Fibroblast of lung (primary cell): ENCODE measurements around the gene TPSD1. TPM values are rescaled to one million over a fixed set of nuclear protein-coding genes. Genes with fewer than 3 reads are reported as not detected.
A peak's percentile ranks its signal among the peaks of the same experiment; 100 is the strongest.

Experiments
- DNase-seq, 2 donors: peaks; one replicate each; pipeline versions ENCODE4 v3.0.0 to v3.0.0-alpha.2; 2010; ENCODE audit warnings: low read depth in 2 of 2
- H2AFZ ChIP-seq: 2 replicates; pipeline ENCODE4 v1.5.1; 2012; ENCODE audit warnings: low read length, control low read depth, inconsistent platforms
- H3K27ac ChIP-seq: 2 replicates; pipeline ENCODE4 v1.5.1; 2011; ENCODE audit warnings: low read length, control low read depth; ENCODE audit not compliant: insufficient read depth
- H3K27me3 ChIP-seq: 2 replicates; pipeline ENCODE4 v1.5.1; 2011; ENCODE audit warnings: mild to moderate bottlenecking, low read length; ENCODE audit not compliant: control insufficient read depth, insufficient read depth
- H3K36me3 ChIP-seq: 2 replicates; pipeline ENCODE4 v1.5.1; 2011; ENCODE audit warnings: low read length; ENCODE audit not compliant: control insufficient read depth, insufficient read depth
- H3K4me1 ChIP-seq: 2 replicates; pipeline ENCODE4 v1.5.1; 2011; ENCODE audit warnings: low read length; ENCODE audit not compliant: control insufficient read depth, insufficient read depth; ENCODE audit errors: extremely low read depth
- H3K4me2 ChIP-seq: 2 replicates; pipeline ENCODE4 v1.5.1; 2011; ENCODE audit warnings: low read length, control low read depth; ENCODE audit not compliant: insufficient read depth; ENCODE audit errors: extremely low read depth
- H3K4me3 ChIP-seq, 4 experiments: fragments of 200-600 bp in 1 of 4; sonication (generic) in 1 of 4; replicated peaks in 1 of 4; 2 replicates each; pipeline ENCODE4 v1.5.1; 2011 to 2016; ENCODE audit warnings: low read length in 4 of 4, low read depth in 3 of 4, mild to moderate bottlenecking in 3 of 4, control low read depth in 2 of 4, inconsistent platforms in 1 of 4, mixed read lengths in 1 of 4; ENCODE audit not compliant: insufficient read depth in 1 of 4; ENCODE audit errors: control extremely low read depth in 1 of 4
- H3K79me2 ChIP-seq: 2 replicates; pipeline ENCODE4 v1.5.1; 2012; ENCODE audit warnings: mild to moderate bottlenecking, low read length, inconsistent platforms; ENCODE audit not compliant: control insufficient read depth, insufficient read depth
- H3K9ac ChIP-seq: 2 replicates; pipeline ENCODE4 v1.5.1; 2011; ENCODE audit warnings: mild to moderate bottlenecking, low read length, control low read depth; ENCODE audit not compliant: insufficient read depth
- H3K9me3 ChIP-seq: 2 replicates; pipeline ENCODE4 v1.5.1; 2012; ENCODE audit warnings: low read depth, low read length; ENCODE audit not compliant: control insufficient read depth, insufficient read depth
- H4K20me1 ChIP-seq: 2 replicates; pipeline ENCODE4 v1.5.1; 2011; ENCODE audit warnings: low read length; ENCODE audit not compliant: control insufficient read depth, insufficient read depth; ENCODE audit errors: extremely low read depth
- EZH2 ChIP-seq: IDR thresholded peaks from 2 replicates; pipeline ENCODE4 v1.5.1; 2012; ENCODE audit warnings: low read length, control low read depth, mild to moderate bottlenecking; ENCODE audit errors: missing control alignments
- polyA plus RNA-seq, 2 donors: library from polyadenylated mRNA; depleted of rRNA in 1 of 2; stranded (reverse) in 1 of 2; unstranded in 1 of 2; fragments of >200 nt; gene quantifications; 2 replicates each; pipeline ENCODE4 v1.2.1, GENCODE V29; 2011 to 2012; ENCODE audit warnings: missing spikeins in 1 of 2
- total RNA-seq: library from RNA; depleted of rRNA; stranded (reverse); fragments of >200 nt; gene quantifications from 2 replicates; pipeline ENCODE4 v1.2.1, GENCODE V29; 2014
- TF ChIP-seq, protein P1 (sequence below), 2 donors: IDR thresholded peaks in 1 of 2; conservative IDR thresholded peaks in 1 of 2; 1 replicate in 1 of 2; 2 replicates in 1 of 2; pipeline ENCODE4 v1.5.1; 2011 to 2012; ENCODE audit warnings: low read length in 2 of 2, control low read depth in 1 of 2, inconsistent platforms in 1 of 2, low read depth in 1 of 2, mild to moderate bottlenecking in 1 of 2

TPSD1 gene
- total and polyA plus RNA-seq, 2 donors (not counting 1 experiment from before 2014, with no cell fraction given) = not detected

DNA sequence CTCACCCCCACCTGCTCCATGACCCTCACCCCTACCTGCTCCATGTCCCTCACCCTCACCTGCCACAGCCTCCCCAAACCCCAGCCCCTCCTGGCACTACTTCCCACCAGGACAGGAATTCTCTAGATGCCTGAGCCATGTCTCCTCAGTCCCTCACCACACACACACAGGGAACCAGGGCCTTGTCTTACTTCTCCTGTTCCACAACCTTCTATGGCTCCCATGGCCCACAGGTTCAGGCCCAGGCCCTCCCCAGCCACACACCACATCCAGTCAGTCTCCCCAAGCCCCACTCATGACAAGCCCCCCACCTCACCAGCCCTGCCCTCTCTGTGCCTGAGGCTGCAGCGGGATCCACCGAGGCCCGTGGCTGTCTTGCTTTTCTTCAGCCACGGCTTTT is 50.5 kb downstream of the TPSD1 start:
- H3K27me3 ChIP-seq = no peaks in the 10 kb centered on the region
- H2AFZ ChIP-seq = no peak overlapping the region
- no peaks in the 10 kb centered on the region for H3K9me3 ChIP-seq
- no peaks in the 10 kb centered on the region for H3K36me3 ChIP-seq
- no peak overlapping the region for H3K27ac ChIP-seq
- no peak overlapping the region for H3K9ac ChIP-seq
- no peaks in the 10 kb centered on the region for H4K20me1 ChIP-seq
- peaks cover under 1% of the 10 kb centered on the region for H3K4me1 ChIP-seq
- H3K4me2 ChIP-seq = no peak overlapping the region
- no peak for DNase-seq
- H3K79me2 ChIP-seq = peaks cover 15% of the 10 kb centered on the region
- H3K4me3 ChIP-seq = no peak overlapping the region
- TF ChIP-seq EZH2 = no peak
- TF ChIP-seq, protein P1, sequence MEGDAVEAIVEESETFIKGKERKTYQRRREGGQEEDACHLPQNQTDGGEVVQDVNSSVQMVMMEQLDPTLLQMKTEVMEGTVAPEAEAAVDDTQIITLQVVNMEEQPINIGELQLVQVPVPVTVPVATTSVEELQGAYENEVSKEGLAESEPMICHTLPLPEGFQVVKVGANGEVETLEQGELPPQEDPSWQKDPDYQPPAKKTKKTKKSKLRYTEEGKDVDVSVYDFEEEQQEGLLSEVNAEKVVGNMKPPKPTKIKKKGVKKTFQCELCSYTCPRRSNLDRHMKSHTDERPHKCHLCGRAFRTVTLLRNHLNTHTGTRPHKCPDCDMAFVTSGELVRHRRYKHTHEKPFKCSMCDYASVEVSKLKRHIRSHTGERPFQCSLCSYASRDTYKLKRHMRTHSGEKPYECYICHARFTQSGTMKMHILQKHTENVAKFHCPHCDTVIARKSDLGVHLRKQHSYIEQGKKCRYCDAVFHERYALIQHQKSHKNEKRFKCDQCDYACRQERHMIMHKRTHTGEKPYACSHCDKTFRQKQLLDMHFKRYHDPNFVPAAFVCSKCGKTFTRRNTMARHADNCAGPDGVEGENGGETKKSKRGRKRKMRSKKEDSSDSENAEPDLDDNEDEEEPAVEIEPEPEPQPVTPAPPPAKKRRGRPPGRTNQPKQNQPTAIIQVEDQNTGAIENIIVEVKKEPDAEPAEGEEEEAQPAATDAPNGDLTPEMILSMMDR (conservative IDR thresholded peaks at IDR 0.05 in 1 of 2, IDR thresholded peaks at IDR 0.05 in 1 of 2; ENCODE audit: low read depth in 1 of 2, low read length in 2 of 2) = no peak

DNA sequence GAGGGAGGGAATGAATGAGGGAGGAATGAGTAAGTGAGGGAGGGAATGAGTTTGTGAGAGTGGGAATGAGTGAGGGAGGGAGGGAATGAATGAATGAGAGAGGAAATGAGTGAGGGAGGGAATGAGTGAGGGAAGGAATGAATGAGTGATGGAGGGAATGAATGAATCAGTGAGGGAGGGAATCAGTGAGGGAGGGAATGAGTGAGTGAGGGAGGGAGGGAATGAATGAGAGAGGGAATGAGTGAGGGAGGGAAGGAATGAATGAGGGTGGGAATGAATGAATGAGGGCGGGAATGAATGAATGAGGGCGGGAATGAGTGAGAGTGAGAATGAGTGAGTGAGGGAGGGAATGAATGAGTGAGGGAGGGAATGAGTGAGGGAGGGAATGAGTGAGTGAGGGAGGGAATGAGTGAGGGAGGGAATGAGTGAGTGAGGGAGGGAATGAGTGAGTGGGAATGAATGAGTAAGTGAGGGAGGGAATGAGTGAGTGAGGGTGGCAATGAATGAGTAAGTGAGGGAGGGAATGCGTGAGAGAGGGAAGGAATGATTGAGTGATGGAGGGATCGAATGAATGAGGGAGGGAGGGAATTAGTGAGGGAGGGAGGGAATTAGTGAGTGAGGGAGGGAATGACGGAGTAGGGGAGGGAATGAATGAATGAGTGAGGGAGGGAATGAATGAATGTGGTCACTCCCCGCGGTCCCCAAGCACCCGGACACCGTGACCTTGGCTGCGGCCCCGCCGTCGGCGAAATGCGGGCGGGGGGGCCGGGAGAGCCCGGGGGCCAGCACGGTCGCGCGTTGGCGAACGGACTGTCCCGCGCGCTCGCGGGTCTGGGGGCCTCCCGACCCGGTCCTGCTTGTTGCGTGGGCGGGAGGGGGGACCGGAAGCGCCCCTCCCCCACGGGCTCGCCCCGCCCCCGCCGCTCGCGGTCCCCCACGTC is 52.4 kb downstream of the TPSD1 start:
- TF ChIP-seq, protein P1 (conservative IDR thresholded peaks at IDR 0.05 in 1 of 2, IDR thresholded peaks at IDR 0.05 in 1 of 2; ENCODE audit: low read depth in 1 of 2, low read length in 2 of 2) = no peak
- no peak for TF ChIP-seq EZH2
- Histone ChIP-seq H4K20me1 (peaks cover 3% of the 10 kb centered on the region), H3K9me3 (no peaks in the 10 kb centered on the region), H2AFZ (no peak overlapping the region), H3K4me1 (peaks cover 10% of the 10 kb centered on the region), H3K27ac (peak overlapping the region; percentile 100), H3K4me2 (no peak overlapping the region), H3K36me3 (peaks cover 6% of the 10 kb centered on the region), H3K9ac (peak overlapping the region; percentile 13), H3K27me3 (no peaks in the 10 kb centered on the region), H3K4me3 (peak overlapping the region in 3 of 4 experiments; percentile 1 to 65 (median 49)), H3K79me2 (peaks cover 35% of the 10 kb centered on the region)
- DNase-seq = peak; percentile 33 to 56

Other genes with a start within 250 kb of the TPSD1 start
- gene SSTR5, start 183.3 kb upstream of the TPSD1 start, total RNA-seq = not detected in 2 replicates
- gene SSTR5, start 183.3 kb upstream of the TPSD1 start, polyA plus RNA-seq = not detected in 2 replicates
- gene C1QTNF8, start 159.8 kb upstream of the TPSD1 start, total RNA-seq = not detected in 2 replicates
- not detected in 2 replicates for gene C1QTNF8, start 159.8 kb upstream of the TPSD1 start, polyA plus RNA-seq
- 0.26 and 1.2 TPM in 2 replicates for gene CACNA1H, start 103.0 kb upstream of the TPSD1 start, total RNA-seq
- gene CACNA1H, start 103.0 kb upstream of the TPSD1 start, polyA plus RNA-seq = 0.05 and 10.5 TPM in 2 replicates
- not detected in 2 replicates for gene TPSG1, start 30.8 kb upstream of the TPSD1 start, total RNA-seq
- not detected in 2 replicates for gene TPSG1, start 30.8 kb upstream of the TPSD1 start, polyA plus RNA-seq
- not detected in 2 replicates for gene TPSB2, start 25.9 kb upstream of the TPSD1 start, total RNA-seq
- not detected in 2 replicates for gene TPSB2, start 25.9 kb upstream of the TPSD1 start, polyA plus RNA-seq
- not detected in 2 replicates for gene TPSAB1, start 15.4 kb upstream of the TPSD1 start, total RNA-seq
- not detected in 2 replicates for gene TPSAB1, start 15.4 kb upstream of the TPSD1 start, polyA plus RNA-seq
- 42.1 and 44.4 TPM in 2 replicates for gene UBE2I, start 53.6 kb downstream of the TPSD1 start, total RNA-seq
- gene UBE2I, start 53.6 kb downstream of the TPSD1 start, polyA plus RNA-seq = 142 and 202 TPM in 2 replicates
- gene BAIAP3, start 77.6 kb downstream of the TPSD1 start, total RNA-seq = 0.26 and 0.83 TPM in 2 replicates
- 0.19 and 0.22 TPM in 2 replicates for gene BAIAP3, start 77.6 kb downstream of the TPSD1 start, polyA plus RNA-seq
- 74.7 and 77.6 TPM in 2 replicates for gene TSR3, start 95.8 kb downstream of the TPSD1 start, total RNA-seq
- 36.2 and 41.9 TPM in 2 replicates for gene TSR3, start 95.8 kb downstream of the TPSD1 start, polyA plus RNA-seq
- 38.8 and 40.8 TPM in 2 replicates for gene GNPTG, start 95.9 kb downstream of the TPSD1 start, total RNA-seq
- 43.2 and 44.6 TPM in 2 replicates for gene GNPTG, start 95.9 kb downstream of the TPSD1 start, polyA plus RNA-seq
- gene UNKL, start 158.6 kb downstream of the TPSD1 start, total RNA-seq = 6.3 and 6.9 TPM in 2 replicates
- 3.6 and 4.3 TPM in 2 replicates for gene UNKL, start 158.6 kb downstream of the TPSD1 start, polyA plus RNA-seq
- 11.9 and 15.2 TPM in 2 replicates for gene UQCC4, start 164.7 kb downstream of the TPSD1 start, total RNA-seq
- gene UQCC4, start 164.7 kb downstream of the TPSD1 start, polyA plus RNA-seq = 13.3 and 15.7 TPM in 2 replicates
- not detected in 2 replicates for gene PERCC1, start 175.0 kb downstream of the TPSD1 start, total RNA-seq
- gene PERCC1, start 175.0 kb downstream of the TPSD1 start, polyA plus RNA-seq = not detected in 2 replicates
- 0.50 and 0.51 TPM in 2 replicates for gene CCDC154, start 188.5 kb downstream of the TPSD1 start, total RNA-seq
- gene CCDC154, start 188.5 kb downstream of the TPSD1 start, polyA plus RNA-seq = 0.02 and 0.08 TPM in 2 replicates
- gene CLCN7, start 219.0 kb downstream of the TPSD1 start, total RNA-seq = 80.4 and 83.4 TPM in 2 replicates
- gene CLCN7, start 219.0 kb downstream of the TPSD1 start, polyA plus RNA-seq = 25.0 and 25.8 TPM in 2 replicates
- not detected in 2 replicates for gene PTX4, start 232.9 kb downstream of the TPSD1 start, total RNA-seq
- 0.05 TPM in 1 of 2 replicates, not detected in the other for gene PTX4, start 232.9 kb downstream of the TPSD1 start, polyA plus RNA-seq
- 8.2 and 10.9 TPM in 2 replicates for gene TELO2, start 237.3 kb downstream of the TPSD1 start, total RNA-seq
- 6.3 and 9.4 TPM in 2 replicates for gene TELO2, start 237.3 kb downstream of the TPSD1 start, polyA plus RNA-seq